HG03039 (cell line): ENCODE data around the gene IL36RN.
"Not testable (repeated sequence)": the region's sequence is repeated elsewhere in the genome, so short reads cannot be mapped to it uniquely, and the experiment has no call there.

Source experiments
- ATAC-seq: cut with Tn5 transposase; IDR thresholded peaks from one replicate; pipeline ENCODE4 v1.9.1; 2021; ENCODE audit warnings: mild to moderate bottlenecking, moderate library complexity; ENCODE audit not compliant: unreplicated experiment

The IL36RN gene

GRCh38 chr2:113072584-113072983, 13.6 kb downstream of the IL36RN start:
- ATAC-seq = no peak

- no peak for ATAC-seq
Measured at GRCh38 chr2:113073325-113073834, 14.4 kb downstream of the IL36RN start.

- no peak for ATAC-seq
Measured at GRCh38 chr2:113075030-113075429, 16.0 kb downstream of the IL36RN start.

GRCh38 chr2:113075600-113075999, 16.6 kb downstream of the IL36RN start:
- ATAC-seq = no peak

GRCh38 chr2:113076954-113077669, 18.1 kb downstream of the IL36RN start:
- ATAC-seq = no peak

- no peak for ATAC-seq
Measured at GRCh38 chr2:113077921-113078320, 18.9 kb downstream of the IL36RN start.

- no peak for ATAC-seq
Measured at GRCh38 chr2:113078350-113078839, 19.4 kb downstream of the IL36RN start.

GRCh38 chr2:113079131-113079530, 20.1 kb downstream of the IL36RN start:
- no peak for ATAC-seq

- ATAC-seq = no peak
Measured at GRCh38 chr2:113080134-113080533, 21.1 kb downstream of the IL36RN start.

- no peak for ATAC-seq
Measured at GRCh38 chr2:113081488-113082210, 22.7 kb downstream of the IL36RN start.

- no peak for ATAC-seq
Measured at GRCh38 chr2:113083296-113083695, 24.3 kb downstream of the IL36RN start.

- ATAC-seq = no peak
Measured at GRCh38 chr2:113084249-113085000, 25.4 kb downstream of the IL36RN start.

GRCh38 chr2:113085542-113085941, 26.5 kb downstream of the IL36RN start:
- ATAC-seq = no peak

GRCh38 chr2:113088213-113088992, 29.4 kb downstream of the IL36RN start:
- no peak for ATAC-seq

- no peak for ATAC-seq
Measured at GRCh38 chr2:113089916-113090315, 30.9 kb downstream of the IL36RN start.

- ATAC-seq = no peak
Measured at GRCh38 chr2:113091231-113091896, 32.4 kb downstream of the IL36RN start.

GRCh38 chr2:113092864-113093612, 34.0 kb downstream of the IL36RN start:
- no peak for ATAC-seq

- ATAC-seq = no peak
Measured at GRCh38 chr2:113093613-113093977, 34.6 kb downstream of the IL36RN start.

- ATAC-seq = not testable (repeated sequence)
Measured at GRCh38 chr2:113096306-113096705, 37.3 kb downstream of the IL36RN start.
